ENCODE data around the gene TLCD3A.

GRCh38 chr17:697682-698081, 34.7 kb upstream of the TLCD3A start:
- TF ChIP-seq, protein P1, sequence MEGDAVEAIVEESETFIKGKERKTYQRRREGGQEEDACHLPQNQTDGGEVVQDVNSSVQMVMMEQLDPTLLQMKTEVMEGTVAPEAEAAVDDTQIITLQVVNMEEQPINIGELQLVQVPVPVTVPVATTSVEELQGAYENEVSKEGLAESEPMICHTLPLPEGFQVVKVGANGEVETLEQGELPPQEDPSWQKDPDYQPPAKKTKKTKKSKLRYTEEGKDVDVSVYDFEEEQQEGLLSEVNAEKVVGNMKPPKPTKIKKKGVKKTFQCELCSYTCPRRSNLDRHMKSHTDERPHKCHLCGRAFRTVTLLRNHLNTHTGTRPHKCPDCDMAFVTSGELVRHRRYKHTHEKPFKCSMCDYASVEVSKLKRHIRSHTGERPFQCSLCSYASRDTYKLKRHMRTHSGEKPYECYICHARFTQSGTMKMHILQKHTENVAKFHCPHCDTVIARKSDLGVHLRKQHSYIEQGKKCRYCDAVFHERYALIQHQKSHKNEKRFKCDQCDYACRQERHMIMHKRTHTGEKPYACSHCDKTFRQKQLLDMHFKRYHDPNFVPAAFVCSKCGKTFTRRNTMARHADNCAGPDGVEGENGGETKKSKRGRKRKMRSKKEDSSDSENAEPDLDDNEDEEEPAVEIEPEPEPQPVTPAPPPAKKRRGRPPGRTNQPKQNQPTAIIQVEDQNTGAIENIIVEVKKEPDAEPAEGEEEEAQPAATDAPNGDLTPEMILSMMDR (IDR thresholded peaks at IDR 0.05; ENCODE audit: borderline replicate concordance, extremely low read depth, low read length, poor library complexity, severe bottlenecking): no peak
- TF ChIP-seq EZH2 (IDR thresholded peaks at IDR 0.05; ENCODE audit: borderline replicate concordance, low read depth, low read length, severe bottlenecking): no peak

Measured in DND-41 (cell line).